SH-SY5Y (cell line): ENCODE measurements around the gene PTCH1.
A peak's percentile ranks its signal among the peaks of the same experiment; 100 is the strongest.

Experiments
- GATA2 ChIP-seq: IDR thresholded peaks from 2 replicates; pipeline ENCODE4 v1.6.1; 2011; ENCODE audit warnings: mild to moderate bottlenecking, low read depth, low read length
- GATA3 ChIP-seq: IDR thresholded peaks from 2 replicates; pipeline ENCODE4 v1.6.1; 2011; ENCODE audit warnings: low read depth, mild to moderate bottlenecking, low read length, moderate library complexity

PTCH1 gene

DNA sequence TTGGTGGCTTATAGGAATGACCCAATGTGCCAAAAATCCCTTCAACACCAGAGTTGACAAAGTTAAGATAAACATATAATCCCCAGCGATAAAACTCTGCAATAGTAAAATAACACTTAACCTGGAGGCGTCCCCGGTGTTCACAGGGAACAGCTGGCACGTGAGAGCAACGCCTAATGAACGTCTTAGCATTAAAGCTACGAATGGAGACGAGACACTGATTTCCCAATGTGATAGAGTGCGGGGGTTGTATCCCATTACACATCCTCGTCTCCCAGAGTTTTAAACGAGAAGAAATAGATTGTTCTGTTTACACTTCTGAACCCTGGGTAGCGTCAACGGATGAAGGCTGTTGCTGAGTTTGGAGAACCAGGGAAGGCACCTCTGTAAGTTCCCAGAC lies 57.6 kb downstream of the PTCH1 start:
- TF ChIP-seq GATA2 (no peak; the same call in 1 of the 2 replicates), GATA3 (no peak)

DNA sequence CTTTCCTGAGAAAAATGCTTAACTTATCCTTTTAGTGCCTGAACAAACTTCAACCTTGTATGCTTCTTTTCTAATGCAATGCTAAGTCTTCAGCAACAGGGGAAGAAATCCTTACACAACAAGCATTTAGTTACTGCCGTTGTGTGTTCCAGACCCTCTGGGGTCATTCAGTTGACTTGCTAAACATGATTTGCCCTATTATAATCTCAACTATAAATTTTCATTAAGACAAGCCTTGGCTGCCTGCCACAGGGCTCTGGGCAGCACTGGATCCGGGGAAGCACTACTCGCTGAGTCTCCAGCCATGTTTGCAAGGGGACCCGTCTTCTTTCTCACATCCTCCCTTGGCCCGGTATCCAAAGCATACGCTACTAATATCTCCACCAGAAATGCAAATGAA lies 58.1 kb downstream of the PTCH1 start:
- TF ChIP-seq GATA2: peak; percentile 22; the same call in 1 of the 2 replicates
- TF ChIP-seq GATA3: no peak

DNA sequence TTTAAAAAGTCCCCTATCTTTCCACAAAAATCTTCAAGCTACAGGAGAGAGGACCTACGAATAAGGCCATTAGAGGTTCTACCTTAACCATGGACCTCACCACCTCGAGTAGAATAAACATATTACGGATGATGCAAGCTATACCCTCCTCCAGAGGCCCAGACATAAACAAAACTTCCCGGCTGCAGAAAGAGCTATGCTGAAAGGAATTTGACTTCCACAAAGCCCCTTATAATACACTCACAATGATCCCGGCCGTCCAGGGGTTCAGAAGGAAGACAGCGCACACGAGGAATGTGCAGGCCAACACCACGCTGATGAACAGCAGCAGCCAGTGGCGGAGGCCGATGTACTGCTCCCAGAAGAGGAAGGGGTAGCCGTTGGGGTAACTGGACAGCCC lies 59.0 kb downstream of the PTCH1 start:
- no peak for TF ChIP-seq GATA3
- no peak for TF ChIP-seq GATA2

DNA sequence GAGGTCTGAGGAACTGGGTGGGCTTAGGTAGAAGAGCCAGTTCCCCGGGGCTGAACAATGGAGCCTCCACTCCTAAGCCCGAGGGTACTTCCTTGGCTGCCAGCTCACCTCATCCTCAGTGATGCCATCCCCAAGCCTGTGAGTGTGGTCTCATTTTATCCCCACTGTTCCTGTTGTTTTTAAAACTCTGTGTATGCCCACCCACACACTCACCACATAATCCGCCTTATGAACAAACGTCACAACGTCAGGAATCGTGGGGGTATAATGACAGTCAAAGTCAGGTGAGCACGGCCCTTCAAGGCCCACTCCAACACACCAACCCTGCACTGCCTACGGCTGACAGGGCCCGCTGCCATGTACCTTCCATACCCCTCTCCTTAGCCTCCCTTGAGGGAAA lies 61.1 kb downstream of the PTCH1 start:
- no peak for TF ChIP-seq GATA3
- no peak for TF ChIP-seq GATA2

DNA sequence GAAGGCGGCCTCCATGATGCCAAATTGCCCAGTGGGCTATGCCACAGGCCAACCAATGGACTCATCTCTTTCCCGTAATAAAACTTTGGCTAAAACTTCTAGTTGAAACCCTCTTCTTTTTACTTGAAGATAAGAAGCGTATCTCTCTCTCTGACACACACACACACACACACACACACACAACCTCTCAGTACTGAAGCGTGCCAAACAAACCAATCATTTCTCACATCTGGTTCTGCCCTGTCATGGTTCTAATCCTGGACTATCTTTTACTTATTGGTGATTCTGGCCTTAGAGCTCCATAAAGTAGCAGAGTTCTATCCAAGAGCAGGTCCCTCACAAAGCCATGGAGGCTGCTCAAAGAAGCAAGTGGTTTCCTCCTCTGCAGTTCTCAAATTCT lies 64.6 kb downstream of the PTCH1 start:
- TF ChIP-seq GATA3 (no peak), GATA2 (no peak)

DNA sequence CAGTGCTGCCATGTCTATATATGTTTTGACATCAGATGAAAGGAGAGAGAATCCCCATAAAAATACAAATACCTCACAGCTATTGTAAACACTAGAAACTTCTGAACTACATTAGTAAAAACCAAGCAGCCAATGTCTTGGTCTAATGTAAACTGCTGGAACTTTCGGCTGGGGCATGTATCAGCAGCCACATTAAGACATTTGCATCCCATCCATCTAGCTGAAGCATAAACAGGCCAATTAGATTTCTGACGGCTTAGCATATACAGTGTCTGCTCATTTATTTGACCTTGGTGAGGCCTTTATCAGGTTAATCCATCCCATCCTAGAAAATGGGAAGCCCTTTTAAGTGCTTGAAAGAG lies 65.7 kb downstream of the PTCH1 start:
- TF ChIP-seq GATA2 (no peak), GATA3 (no peak)

DNA sequence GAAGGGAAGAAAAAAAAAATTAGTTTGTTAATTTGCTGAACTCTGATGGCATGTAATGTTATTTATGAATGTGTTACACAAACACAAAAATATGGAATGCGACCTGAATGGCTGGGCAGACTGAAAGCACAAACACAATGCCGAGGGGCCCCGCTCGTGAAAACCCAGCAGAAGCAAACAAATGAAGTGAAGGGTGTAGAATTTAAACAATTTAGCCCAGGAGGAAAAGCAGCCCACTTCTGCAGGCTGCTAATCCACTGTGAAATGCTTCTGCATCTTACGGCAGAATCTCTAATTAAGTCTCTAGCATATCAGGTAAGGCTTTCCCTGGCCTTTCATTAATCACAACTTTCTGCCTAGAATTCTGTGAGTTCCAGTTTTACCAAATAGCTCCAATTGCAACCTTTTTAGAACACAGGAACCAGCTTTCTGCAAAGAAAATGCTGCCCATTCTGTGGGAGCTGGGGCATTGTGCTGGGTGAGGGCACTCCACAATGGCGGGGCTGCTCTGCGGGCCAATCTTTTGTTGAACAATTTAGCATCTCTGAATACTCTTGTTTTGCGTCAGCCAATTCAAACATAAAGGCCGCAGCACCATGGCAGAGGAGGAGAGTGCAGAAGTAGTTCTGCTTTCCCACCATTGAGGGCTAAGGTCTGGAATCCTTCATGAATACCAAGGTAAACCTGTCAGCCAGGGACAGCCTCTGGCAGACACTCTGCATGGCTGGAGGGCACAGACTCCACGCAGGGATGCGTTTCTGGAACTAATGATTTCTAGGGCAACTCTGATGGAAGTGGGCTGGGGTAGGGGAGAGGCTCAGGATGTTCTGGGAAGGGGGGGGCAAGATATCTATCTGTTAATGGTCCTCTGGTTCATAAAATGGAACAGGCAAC lies 66.4 kb downstream of the PTCH1 start:
- TF ChIP-seq GATA2 (peak; percentile 68), GATA3 (no peak; the same call in 1 of the 2 replicates)

DNA sequence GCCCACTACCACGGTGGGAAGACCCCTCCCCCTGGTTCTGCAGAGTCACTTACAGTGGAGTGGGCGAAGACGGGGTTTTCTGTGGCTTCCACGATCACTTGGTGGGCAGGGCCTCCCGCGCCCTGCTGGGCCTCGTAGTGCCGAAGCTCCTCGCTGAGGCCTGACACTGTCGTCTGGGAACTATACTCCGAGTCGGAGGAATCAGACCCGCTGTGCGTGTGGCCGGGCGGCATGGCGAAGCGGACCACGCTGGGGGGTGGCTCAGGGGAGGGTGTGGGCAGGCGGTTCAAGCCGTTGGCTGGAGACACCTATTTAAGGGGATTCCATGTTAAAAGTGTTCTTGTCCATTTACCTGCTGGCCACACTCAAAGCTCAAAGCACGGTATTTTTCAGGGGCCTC lies 67.8 kb downstream of the PTCH1 start:
- TF ChIP-seq GATA2 (no peak), GATA3 (no peak)

DNA sequence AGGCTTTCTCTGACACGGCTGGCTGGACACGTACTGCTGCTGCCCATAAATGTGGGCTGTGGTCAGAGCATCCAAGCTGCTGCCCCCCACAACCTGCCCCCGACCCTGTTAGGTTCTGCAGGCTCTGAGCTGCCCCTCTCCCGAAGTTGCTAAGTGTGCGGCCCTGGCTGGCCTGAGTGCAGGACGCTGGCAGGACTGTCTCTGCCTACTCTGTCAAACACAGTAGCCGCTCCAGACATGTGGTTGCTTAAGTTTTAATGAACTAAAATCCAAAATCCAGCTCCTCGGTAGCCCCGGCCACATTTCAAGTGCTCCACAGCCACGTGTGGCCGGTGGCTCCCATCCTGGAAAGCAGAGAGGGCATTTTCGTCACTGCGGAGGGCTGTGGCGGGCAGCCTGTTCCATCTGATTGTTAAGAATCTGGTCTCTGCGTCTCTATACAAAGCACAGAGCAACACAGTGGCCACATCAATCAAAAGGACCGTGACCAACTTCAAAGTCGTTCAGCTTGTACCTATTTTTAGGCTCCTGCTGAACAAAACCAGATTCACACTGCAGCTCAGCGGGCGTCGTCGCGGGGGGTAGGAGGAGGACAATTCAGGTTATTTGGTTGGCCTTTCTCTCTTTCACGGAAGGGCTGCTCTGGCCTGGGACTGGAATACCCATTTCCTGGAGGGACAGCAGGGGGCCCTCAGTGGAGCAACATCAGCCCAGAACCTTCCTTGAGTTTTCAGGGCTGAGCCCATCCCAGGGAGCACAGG lies 68.9 kb downstream of the PTCH1 start:
- TF ChIP-seq GATA3 (no peak), GATA2 (no peak)

DNA sequence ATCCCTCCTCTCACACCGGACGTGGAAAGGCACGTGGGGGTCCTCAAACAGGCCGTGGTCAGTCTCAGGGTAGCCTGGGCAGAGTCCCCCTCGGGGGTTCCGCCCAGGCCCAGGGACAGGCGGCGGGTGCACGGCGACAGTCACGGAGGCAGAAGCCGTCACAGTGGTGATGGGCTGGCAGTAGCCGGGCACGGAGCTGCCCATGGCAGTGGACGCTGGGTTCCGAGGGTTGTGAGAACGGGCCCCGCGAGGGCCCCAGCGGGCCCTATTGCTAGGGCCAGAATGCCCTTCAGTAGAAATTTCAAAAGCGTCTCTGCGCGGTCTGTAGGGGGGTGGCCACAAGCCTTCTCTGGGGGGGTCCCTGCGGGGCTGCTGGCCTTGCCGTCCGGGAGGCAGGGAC lies 69.8 kb downstream of the PTCH1 start:
- TF ChIP-seq GATA2 (no peak), GATA3 (no peak)

DNA sequence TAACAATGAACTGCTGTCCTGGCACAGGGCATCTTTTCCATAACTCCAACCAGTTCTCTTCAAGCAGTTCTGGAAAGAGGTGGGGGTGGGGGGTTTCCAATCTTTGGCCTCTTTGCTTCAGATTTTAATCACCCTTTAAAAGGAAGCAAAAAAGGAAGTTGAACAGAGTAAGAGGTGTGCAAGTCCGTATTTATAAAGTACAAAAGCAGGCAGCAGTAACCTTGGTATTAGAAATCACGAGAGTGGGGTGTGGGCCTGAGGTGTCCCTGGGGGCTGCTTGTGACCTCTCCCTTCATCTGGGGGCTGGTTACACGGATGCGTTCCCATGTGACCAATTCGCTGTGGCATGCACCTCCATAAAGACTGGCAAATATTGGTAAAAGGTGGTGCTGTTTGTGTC lies 70.5 kb downstream of the PTCH1 start:
- TF ChIP-seq GATA2: no peak
- TF ChIP-seq GATA3: no peak

DNA sequence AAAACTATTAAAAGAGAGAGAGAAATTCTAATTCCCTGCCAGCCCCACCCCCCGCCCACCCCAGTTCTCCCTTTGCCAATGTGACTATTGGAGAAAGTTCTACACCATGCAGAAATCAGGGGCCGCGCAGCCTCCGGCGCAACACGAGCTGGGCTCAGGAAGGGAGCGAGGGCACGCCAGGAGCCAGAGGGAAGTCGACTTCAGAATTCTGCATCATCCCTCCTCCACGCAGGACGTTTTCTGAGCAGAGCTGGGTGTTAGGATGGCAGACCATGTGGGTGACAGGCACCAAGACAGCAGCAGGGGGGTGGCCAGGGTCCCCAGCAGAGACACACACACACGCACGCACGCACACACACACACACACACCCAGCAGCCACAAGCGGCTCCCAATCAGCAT lies 72.6 kb downstream of the PTCH1 start:
- TF ChIP-seq GATA3 (no peak), GATA2 (no peak)

DNA sequence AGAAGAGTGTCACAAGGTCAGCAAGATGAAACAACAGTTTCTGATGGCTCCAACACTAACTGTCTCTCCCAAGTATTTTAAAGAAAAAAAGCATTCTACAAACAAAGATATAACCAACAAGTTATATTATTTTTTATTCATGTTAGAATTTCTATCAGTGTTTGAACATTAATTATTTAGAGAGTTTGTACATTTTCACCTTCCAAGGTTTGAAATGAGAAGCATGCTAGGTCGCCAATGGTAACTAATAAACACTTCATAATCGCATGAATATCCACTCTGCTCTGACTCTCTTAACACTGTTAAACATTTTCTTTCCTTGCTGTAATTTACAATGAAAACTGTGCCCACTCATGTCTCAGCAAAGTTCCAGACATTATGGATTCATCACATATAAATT lies 73.5 kb downstream of the PTCH1 start:
- no peak for TF ChIP-seq GATA2
- TF ChIP-seq GATA3: no peak

DNA sequence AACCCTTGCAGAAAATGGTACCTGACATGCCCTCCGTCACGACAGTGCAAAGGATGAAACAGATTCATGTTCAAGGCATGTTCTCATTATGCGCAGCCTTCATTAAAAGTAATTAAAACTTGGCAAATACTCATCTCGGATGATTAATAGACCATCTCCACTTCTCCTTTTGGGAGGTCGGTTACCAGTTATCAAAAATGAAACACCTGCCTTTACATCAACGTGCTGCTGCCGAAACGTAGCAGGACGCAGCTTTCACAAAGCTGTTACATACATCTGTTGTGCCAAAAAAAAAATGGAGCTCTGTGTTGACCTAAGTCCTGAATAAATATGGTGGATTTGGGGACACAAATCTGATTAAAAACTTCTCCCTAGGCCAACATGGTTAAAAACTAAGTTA lies 75.7 kb downstream of the PTCH1 start:
- TF ChIP-seq GATA3 (no peak), GATA2 (no peak)

DNA sequence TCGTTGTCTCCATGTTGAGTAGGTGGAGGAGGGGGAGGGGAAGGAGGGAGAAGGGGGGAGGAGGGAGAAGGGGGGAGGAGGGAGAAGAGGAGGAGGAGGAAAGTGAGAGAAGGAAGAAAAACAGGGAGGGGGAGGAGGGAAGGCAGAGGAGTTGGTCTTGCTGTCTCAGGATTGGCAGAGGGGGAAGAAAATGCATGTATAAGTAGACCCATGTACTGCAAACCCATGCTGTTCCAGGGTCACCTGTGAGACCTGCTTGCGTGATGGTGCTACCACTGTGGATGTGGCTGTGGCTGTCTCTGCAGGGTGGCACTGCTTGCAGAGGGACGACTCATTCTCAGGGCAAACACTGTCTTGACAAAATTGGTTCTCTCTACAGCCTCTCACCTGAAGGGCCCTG lies 76.3 kb downstream of the PTCH1 start:
- TF ChIP-seq GATA2 (no peak), GATA3 (no peak)
